ENCODE data around the gene MYO5B. TPM values are rescaled to one million over a fixed set of nuclear protein-coding genes. Genes with fewer than 3 reads are reported as not detected.

The MYO5B gene
- total and polyA plus RNA-seq, 9 of the 15 experiments (the other 6 are each of a cell fraction or from before 2014, with no cell fraction given) = 0.07 to 0.42 (median 0.28) TPM

- Histone ChIP-seq H3K27me3 (ENCODE audit: control insufficient read depth in 2 of 2, insufficient read depth in 2 of 2, low read length in 2 of 2) (no peaks in the 10 kb centered on the region; a peak in 2 of 5 replicates), H3K9me3 (replicated peaks; ENCODE audit: control insufficient read depth, insufficient read depth, low read depth, low read length) (no peaks in the 10 kb centered on the region), H2AFZ (ENCODE audit: low read depth, low read length) (no peak overlapping the region), H3K79me2 (ENCODE audit: control insufficient read depth, insufficient read depth, low read length) (no peaks in the 10 kb centered on the region), H3K4me1 (replicated peaks in 1 of 2; ENCODE audit: control insufficient read depth in 2 of 2, insufficient read depth in 2 of 2, low read length in 2 of 2) (no peaks in the 10 kb centered on the region), H3K4me3 (no peak overlapping the region), H3K4me2 (ENCODE audit: insufficient read depth, low read length) (no peak overlapping the region), H3K27ac (ENCODE audit: extremely low read depth, low read depth, low read length) (no peak overlapping the region), H3K36me3 (ENCODE audit: control insufficient read depth, insufficient read depth, low read length) (no peaks in the 10 kb centered on the region), H3K9ac (ENCODE audit: insufficient read depth in 1 of 2, low read depth in 2 of 2, low read length in 2 of 2) (no peak overlapping the region), H4K20me1 (replicated peaks; ENCODE audit: control insufficient read depth, insufficient read depth, low read length) (no peaks in the 10 kb centered on the region), H3K9me1 (ENCODE audit: control insufficient read depth, insufficient read depth, low read length) (no peaks in the 10 kb centered on the region)
- no peak for DNase-seq (ENCODE audit: extremely low read depth in 1 of 4, low spot score in 3 of 4)
- ATAC-seq = no peak
- in situ Hi-C loops (cut with MboI) = no loop called here
- WGBS (ENCODE audit: insufficient coverage, low coverage, missing lambda C conversion rate) = no CpG with 5 or more reads among the region's 1 CpG
- no peak for FAIRE-seq
- BruUV-seq (replicated peaks) = no TSS peak
- intact Hi-C loops (cut with micrococcal nuclease) = no loop called here
- POLR2A ChIA-PET = interaction anchor here (1.4 kb wide), 1 partner anchor 9 kb away, joined by 7 read pairs; the partner anchor contains the start of gene MYO5B
- CTCF ChIA-PET (ENCODE audit: low intra/inter-chr PET ratio) = no interaction called here
- no peak for TF ChIP-seq KAT8 (IDR thresholded peaks at IDR 0.05; ENCODE audit: low read depth)
- TF ChIP-seq ZNF512 (tag; IDR thresholded peaks at IDR 0.05) = no peak
- no peak for TF ChIP-seq CLOCK (CRISPR knock-in tag; IDR thresholded peaks at IDR 0.05; ENCODE audit: borderline replicate concordance)
- TF ChIP-seq BRCA1 (IDR thresholded peaks at IDR 0.05) = no peak
- TF ChIP-seq BRCA1 (CRISPR knock-in tag; IDR thresholded peaks at IDR 0.05) = no peak
- TF ChIP-seq ZNF431 (CRISPR knock-in tag; IDR thresholded peaks at IDR 0.05) = no peak
- TF ChIP-seq KLF6 (CRISPR knock-in tag; IDR thresholded peaks at IDR 0.05; ENCODE audit: borderline replicate concordance) = no peak
- TF ChIP-seq UBTF (IDR thresholded peaks at IDR 0.05; ENCODE audit: borderline replicate concordance in 1 of 2, low read depth in 2 of 2, low read length in 2 of 2) = no peak
- no peak for TF ChIP-seq ZNF384 (IDR thresholded peaks at IDR 0.05; ENCODE audit: low read depth, low read length)
- no peak for TF ChIP-seq ZNF408 (CRISPR knock-in tag; IDR thresholded peaks at IDR 0.05; ENCODE audit: low read depth)
- TF ChIP-seq SMAD4 (CRISPR knock-in tag; conservative IDR thresholded peaks at IDR 0.05) = no peak
- no peak for TF ChIP-seq NFE2 (IDR thresholded peaks at IDR 0.05; ENCODE audit: low read depth)
- TF ChIP-seq NCOA6 (IDR thresholded peaks at IDR 0.05) = no peak
- TF ChIP-seq JUND (IDR thresholded peaks at IDR 0.05; ENCODE audit: borderline replicate concordance, low read depth, low read length) = no peak
- no peak for TF ChIP-seq JUND (tag; IDR thresholded peaks at IDR 0.05; ENCODE audit: borderline replicate concordance, low read depth, low read length)
- no peak for TF ChIP-seq ARNT (IDR thresholded peaks at IDR 0.05)
- TF ChIP-seq ATF1 (CRISPR knock-in tag; IDR thresholded peaks at IDR 0.05) = no peak
- no peak for TF ChIP-seq ATF1 (tag; IDR thresholded peaks at IDR 0.05)
Measured at GRCh38 chr18:50186385-50186784, 8.6 kb downstream of the MYO5B start.
